ENCODE results near the gene HECW1. TPM values are rescaled to one million over a fixed set of nuclear protein-coding genes. Genes with fewer than 3 reads are reported as not detected.

Gene HECW1
- total and polyA plus RNA-seq, 8 donors = 0.04 to 0.69 (median 0.12) TPM; not detected in 5

DNA sequence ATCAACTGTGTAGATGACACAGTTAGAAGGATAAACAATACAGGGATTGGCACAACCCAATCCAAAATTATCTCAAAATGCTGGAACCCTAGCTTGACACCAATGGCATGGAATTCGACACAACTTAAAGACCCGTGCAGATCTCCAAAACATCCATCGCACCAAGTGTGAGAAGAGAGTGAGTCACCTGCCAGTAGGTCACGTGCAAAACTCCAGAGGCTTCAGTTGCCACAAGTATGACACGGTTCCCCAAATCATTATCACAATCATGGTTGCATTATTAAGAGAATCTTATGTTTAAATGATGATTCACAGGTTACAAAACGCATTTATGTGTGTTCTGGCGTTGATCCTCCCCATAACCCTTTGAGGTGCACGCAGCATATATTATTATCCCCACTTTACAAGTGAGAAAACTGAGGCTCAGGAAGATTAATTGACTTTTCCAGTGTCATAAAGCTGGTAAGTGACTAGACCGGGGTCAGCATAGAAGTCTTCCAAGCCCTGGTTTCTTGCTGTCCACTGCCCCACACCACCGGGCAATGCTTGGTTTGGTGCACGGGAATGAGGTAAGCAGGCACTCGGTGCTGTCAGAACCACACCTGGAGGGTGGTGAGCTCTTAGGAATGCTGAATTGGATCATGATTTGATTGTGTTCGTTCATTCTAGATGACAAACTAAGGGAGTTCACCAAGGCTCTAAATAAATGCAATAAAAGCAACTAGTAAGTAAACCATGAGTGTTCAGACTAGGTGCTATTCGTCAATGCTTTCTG lies 446.9 kb downstream of the HECW1 start:
- Histone ChIP-seq H3K4me3 (no peak overlapping the region), H3K9me3 (no peaks in the 10 kb centered on the region), H3K4me1 (no peaks in the 10 kb centered on the region), H3K27ac (no peak overlapping the region), H3K27me3 (peaks cover 0 to 7% (median 0%) of the 10 kb centered on the region in 4 donors), H3K36me3 (no peaks in the 10 kb centered on the region)
- TF ChIP-seq CTCF (IDR thresholded peaks at IDR 0.05) = no peak
- intact Hi-C loops (cut with DNase I) = no loop called here
- DNase-seq (no peak), ATAC-seq (no peak), FAIRE-seq (no peak)
- WGBS, 2 donors = 77 to 81% methylated on average over 14 of the region's 14 CpGs

- FAIRE-seq (no peak), ATAC-seq (no peak), DNase-seq (no peak)
- intact Hi-C loops (cut with DNase I) = no loop called here
- H3K4me3 ChIP-seq = no peak overlapping the region
- peaks cover 0 to 7% (median 0%) of the 10 kb centered on the region in 4 donors for H3K27me3 ChIP-seq
- H3K27ac ChIP-seq = no peak overlapping the region
- no peak for TF ChIP-seq CTCF (IDR thresholded peaks at IDR 0.05)
- H3K4me1 ChIP-seq = no peaks in the 10 kb centered on the region
- no peaks in the 10 kb centered on the region for H3K9me3 ChIP-seq
- H3K36me3 ChIP-seq = no peaks in the 10 kb centered on the region
- 83 to 91% methylated on average over 2 of the region's 2 CpGs for WGBS, 2 donors
Measured at GRCh38 chr7:43559946-43560335, 447.5 kb downstream of the HECW1 start.

DNA sequence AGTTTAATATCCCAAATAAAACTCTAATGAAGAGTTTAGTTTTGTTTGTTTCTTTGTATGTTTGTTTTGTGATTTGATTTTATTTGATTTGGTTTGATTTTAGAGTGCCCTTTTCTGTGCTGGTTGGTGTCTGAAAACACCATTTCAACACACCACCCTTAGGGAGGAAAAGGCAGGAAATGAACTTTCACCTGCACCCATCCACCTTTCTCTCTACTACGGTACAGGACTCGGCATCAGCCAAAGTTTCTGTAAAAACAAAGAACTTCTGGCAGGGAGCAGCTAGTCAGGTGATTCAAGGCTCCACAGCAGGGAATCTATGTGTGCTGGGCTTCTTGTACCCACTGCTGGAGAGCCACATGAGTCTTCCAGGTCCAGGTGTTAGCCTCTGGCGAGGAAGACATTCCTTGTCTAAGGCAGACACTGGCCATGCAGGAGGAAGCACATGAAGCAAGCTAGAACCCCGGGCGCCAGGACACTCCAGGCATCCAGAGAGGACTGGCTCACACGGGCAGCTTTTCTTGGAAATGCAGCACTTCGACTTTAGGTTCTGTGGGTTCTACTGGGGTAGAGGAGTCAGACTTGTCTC lies 448.4 kb downstream of the HECW1 start:
- ATAC-seq = no peak
- Histone ChIP-seq H3K27ac (no peak overlapping the region), H3K36me3 (no peaks in the 10 kb centered on the region), H3K4me1 (no peaks in the 10 kb centered on the region), H3K4me3 (no peak overlapping the region), H3K9me3 (no peaks in the 10 kb centered on the region), H3K27me3 (peaks cover 0 to 7% (median 0%) of the 10 kb centered on the region in 4 donors)
- FAIRE-seq = no peak
- DNase-seq = no peak
- TF ChIP-seq CTCF (IDR thresholded peaks at IDR 0.05) = no peak
- 67 to 82% methylated on average over 7 of the region's 7 CpGs for WGBS, 2 donors
- intact Hi-C loops (cut with DNase I) = no loop called here

DNA sequence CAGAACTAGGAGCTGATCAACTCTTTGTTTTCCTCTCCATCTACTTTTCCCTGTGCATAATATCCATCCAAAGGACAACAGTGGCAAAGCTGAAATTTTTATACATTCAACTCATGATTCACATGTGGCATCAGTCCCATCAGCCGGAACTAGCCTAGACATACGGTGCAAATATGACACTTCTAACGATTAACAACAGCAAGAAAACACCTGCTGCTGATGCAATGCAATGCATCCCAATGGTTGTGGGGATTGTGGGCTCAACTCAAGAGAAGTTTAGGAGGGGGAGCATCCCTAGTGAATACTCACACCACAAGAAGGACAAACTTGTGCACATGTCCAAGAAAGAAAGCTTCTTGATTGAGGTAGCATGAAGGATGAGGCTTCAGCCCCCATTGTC lies 449.9 kb downstream of the HECW1 start:
- FAIRE-seq (no peak), ATAC-seq (no peak), DNase-seq (no peak)
- no peak overlapping the region for H3K4me3 ChIP-seq
- H3K36me3 ChIP-seq = no peaks in the 10 kb centered on the region
- H3K27ac ChIP-seq = no peak overlapping the region
- H3K9me3 ChIP-seq = no peaks in the 10 kb centered on the region
- WGBS, 2 donors = 84 to 96% methylated on average over 3 of the region's 3 CpGs
- no peak for TF ChIP-seq CTCF (IDR thresholded peaks at IDR 0.05)
- no peaks in the 10 kb centered on the region for H3K4me1 ChIP-seq
- intact Hi-C loops (cut with DNase I) = no loop called here
- H3K27me3 ChIP-seq = peaks cover 0 to 7% (median 0%) of the 10 kb centered on the region in 4 donors

- no peak for TF ChIP-seq CTCF (IDR thresholded peaks at IDR 0.05)
- no peaks in the 10 kb centered on the region for H3K9me3 ChIP-seq
- no peak for DNase-seq
- no peaks in the 10 kb centered on the region for H3K4me1 ChIP-seq
- H3K27ac ChIP-seq = no peak overlapping the region
- H3K36me3 ChIP-seq = no peaks in the 10 kb centered on the region
- H3K27me3 ChIP-seq = peaks cover 0 to 7% (median 0%) of the 10 kb centered on the region in 4 donors
- no peak for FAIRE-seq
- no peak for ATAC-seq
- H3K4me3 ChIP-seq = no peak overlapping the region
- 62 to 69% methylated on average over 6 of the region's 6 CpGs for WGBS, 2 donors
- intact Hi-C loops (cut with DNase I) = no loop called here
Measured at GRCh38 chr7:43565786-43566185, 453.3 kb downstream of the HECW1 start.

Data from pancreas (tissue), 10 donors.